Nephron progenitor cell (in vitro differentiated cells): ENCODE results near the gene TBCE.

Source experiments
- DNase-seq: peaks from one replicate; pipeline ENCODE4 v3.0.0; 2021
- H3K27ac Mint-ChIP-seq: 2 replicates; pipeline ENCODE4 v1.8.0; 2021; ENCODE audit warnings: mild to moderate bottlenecking, moderate library complexity, mixed read lengths
- H3K27me3 Mint-ChIP-seq: 2 replicates; pipeline ENCODE4 v1.8.0; 2021; ENCODE audit warnings: mild to moderate bottlenecking, low read depth, mixed read lengths; ENCODE audit not compliant: poor library complexity
- H3K36me3 Mint-ChIP-seq: 2 replicates; pipeline ENCODE4 v1.8.0; 2021; ENCODE audit warnings: low read depth, mixed read lengths
- H3K4me1 Mint-ChIP-seq: 2 replicates; pipeline ENCODE4 v1.8.0; 2021; ENCODE audit warnings: mixed read lengths
- H3K4me3 Mint-ChIP-seq: 2 replicates; pipeline ENCODE4 v1.8.0; 2021; ENCODE audit warnings: mild to moderate bottlenecking, moderate library complexity, mixed read lengths
- H3K9me3 Mint-ChIP-seq: 2 replicates; pipeline ENCODE4 v1.8.0; 2021; ENCODE audit warnings: mild to moderate bottlenecking, moderate library complexity, mixed read lengths
- CTCF ChIP-seq: fragments of 200-600 bp; sonication (generic); IDR thresholded peaks from 2 replicates; pipeline ENCODE4 v1.5.0; 2021; ENCODE audit warnings: antibody characterized with exemption

TBCE gene

GRCh38 chr1:235325854-235326253 lies 41.4 kb upstream of the TBCE start:
- Mint-ChIP-seq H3K4me3 (peak overlapping the region; percentile 98), H3K9me3 (no peaks in the 10 kb centered on the region), H3K27me3 (no peaks in the 10 kb centered on the region), H3K36me3 (peaks cover 23% of the 10 kb centered on the region), H3K27ac (peak overlapping the region; percentile 64), H3K4me1 (peaks cover 38% of the 10 kb centered on the region)
- no peak for DNase-seq
- TF ChIP-seq CTCF: no peak

- no peak for TF ChIP-seq CTCF
- peaks cover 30% of the 10 kb centered on the region for H3K4me1 Mint-ChIP-seq
- H3K4me3 Mint-ChIP-seq: peak overlapping the region; percentile 98
- H3K27me3 Mint-ChIP-seq: no peaks in the 10 kb centered on the region
- no peaks in the 10 kb centered on the region for H3K9me3 Mint-ChIP-seq
- DNase-seq: peak; percentile 49
- peak overlapping the region; percentile 96 for H3K27ac Mint-ChIP-seq
- peaks cover 20% of the 10 kb centered on the region for H3K36me3 Mint-ChIP-seq
These were observed 40.3 kb upstream of the TBCE start for GRCh38 chr1:235326719-235327558.

GRCh38 chr1:235327559-235328270 lies 39.5 kb upstream of the TBCE start, which contains the start of gene ARID4B:
TSS of gene ARID4B (minus strand) at chr1:235328179. CDS start at chr1:235326919, 1,260 bp downstream.
- peak; percentile 79 for DNase-seq
- H3K4me3 Mint-ChIP-seq: peak within 1 kb of the TSS; percentile 98
- H3K36me3 Mint-ChIP-seq: peaks cover 16% of the 10 kb centered on the region
- peak within 1 kb of the TSS; percentile 96 for H3K27ac Mint-ChIP-seq
- H3K27me3 Mint-ChIP-seq: no peaks in the 10 kb centered on the region
- H3K4me1 Mint-ChIP-seq: peaks cover 23% of the 10 kb centered on the region
- no peaks in the 10 kb centered on the region for H3K9me3 Mint-ChIP-seq
- no peak for TF ChIP-seq CTCF

GRCh38 chr1:235328271-235329138 lies 38.7 kb upstream of the TBCE start, which contains the start of gene GGPS1:
TSS of gene GGPS1 (plus strand) at chr1:235328570. CDS start at chr1:235335265, 6,695 bp downstream.
- Mint-ChIP-seq H3K27me3 (no peaks in the 10 kb centered on the region), H3K4me1 (peaks cover 23% of the 10 kb centered on the region), H3K27ac (peak within 1 kb of the TSS; percentile 91), H3K36me3 (peaks cover 15% of the 10 kb centered on the region), H3K9me3 (no peaks in the 10 kb centered on the region), H3K4me3 (no peak within 1 kb of the TSS)
- DNase-seq: peak; percentile 98
- no peak for TF ChIP-seq CTCF

- Mint-ChIP-seq H3K4me3 (no peak overlapping the region), H3K4me1 (peaks cover 23% of the 10 kb centered on the region), H3K27me3 (no peaks in the 10 kb centered on the region), H3K9me3 (no peaks in the 10 kb centered on the region), H3K36me3 (peaks cover 20% of the 10 kb centered on the region), H3K27ac (no peak overlapping the region)
- peak; percentile 35 for DNase-seq
- no peak for TF ChIP-seq CTCF
These were observed 37.9 kb upstream of the TBCE start for GRCh38 chr1:235329139-235329902.
